HCT116 (cell line): ENCODE results near the gene DUOXA1. TPM values are rescaled to one million over a fixed set of nuclear protein-coding genes. Genes with fewer than 3 reads are reported as not detected.

Experiments used
- ATAC-seq: fragments of 200-7000 bp; cut with Tn5 transposase; 2 replicates; pipeline ENCODE4 v1.9.1; 2020; ENCODE audit warnings: mild to moderate bottlenecking, moderate library complexity
- BruUV-seq: library from RNA; stranded (reverse); fragments of 400-500 nt; replicated peaks from 2 replicates; lab custom pipeline; 2021; lab: Mats Ljungman, UMichigan
- CTCF ChIA-PET: fragments of 300-600 bp; sonication (Branson Sonifier 250); formaldehyde crosslinking; loops from one replicate; lab custom pipeline; 2021; ENCODE audit warnings: antibody characterized with exemption; lab: Charles Lee
- POLR2A ChIA-PET: fragments of 300-600, 350-600 bp; sonication (Branson Sonifier 250); formaldehyde crosslinking; loops from one replicate; lab custom pipeline; 2021; ENCODE audit warnings: antibody characterized with exemption; lab: Charles Lee
- RAD21 ChIA-PET, 2 experiments: fragments of 300-600 bp; sonication (Branson Sonifier 250); formaldehyde crosslinking; loops; one replicate each; lab custom pipeline; 2023; ENCODE audit warnings: low total read pairs in 2 of 2; ENCODE audit not compliant: uncharacterized antibody in 2 of 2, unreplicated experiment in 2 of 2, low non-redundant PET in 1 of 2; lab: Charles Lee
- DNase-seq: peaks from one replicate; pipeline ENCODE4 v3.0.0-alpha.2; 2010; ENCODE audit warnings: low read depth, low spot score
- H2AFZ ChIP-seq: fragments of 200-600 bp; shearing (Covaris generic), sonication (generic); 2 replicates; pipeline ENCODE4 v1.6.1; 2017; ENCODE audit warnings: low read depth, mixed run types, mixed read lengths, antibody characterized with exemption, low read length; ENCODE audit not compliant: poor library complexity, severe bottlenecking
- H3K27ac ChIP-seq: 2 replicates; pipeline ENCODE4 v1.5.1; 2012; ENCODE audit warnings: low read depth, low read length
- H3K27me3 ChIP-seq: fragments of 200-600 bp; sonication (generic); 2 replicates; pipeline ENCODE4 v1.6.1; 2016; ENCODE audit warnings: mixed run types, low read length, mixed read lengths; ENCODE audit not compliant: insufficient read depth
- H3K36me3 ChIP-seq, 2 experiments: fragments of 200-500 bp in 1 of 2; fragments of 200-600 bp in 1 of 2; sonication (Bioruptor generic) in 1 of 2; sonication (generic) in 1 of 2; 2 replicates each; pipeline versions ENCODE4 v1.5.1 to v1.6.1; 2014 to 2016; ENCODE audit warnings: low read length in 2 of 2, inconsistent platforms in 1 of 2, mixed read lengths in 1 of 2, mixed run types in 1 of 2; ENCODE audit not compliant: insufficient read depth in 2 of 2, control insufficient read depth in 1 of 2
- H3K4me1 ChIP-seq, 2 experiments: fragments of 200-600 bp in 1 of 2; sonication (generic) in 1 of 2; 2 replicates each; pipeline versions ENCODE4 v1.5.1 to v1.6.1; 2012 to 2017; ENCODE audit warnings: low read length in 2 of 2, inconsistent platforms in 1 of 2, mild to moderate bottlenecking in 1 of 2, mixed read lengths in 1 of 2, mixed run types in 1 of 2, moderate library complexity in 1 of 2; ENCODE audit not compliant: insufficient read depth in 2 of 2, control insufficient read depth in 1 of 2
- H3K4me2 ChIP-seq: fragments of 200-600 bp; sonication (generic); 2 replicates; pipeline ENCODE4 v1.6.1; 2017; ENCODE audit warnings: mixed run types, low read length, mixed read lengths
- H3K4me3 ChIP-seq, 2 experiments: fragments of 200-600 bp in 1 of 2; sonication (generic) in 1 of 2; replicated peaks in 1 of 2; 2 replicates each; pipeline ENCODE4 v1.5.1; 2011 to 2016; ENCODE audit warnings: low read length in 2 of 2, control low read depth in 1 of 2, low read depth in 1 of 2, mild to moderate bottlenecking in 1 of 2, mixed read lengths in 1 of 2, mixed run types in 1 of 2
- H3K79me2 ChIP-seq: fragments of 200-600 bp; sonication (generic); 2 replicates; pipeline ENCODE4 v1.6.1; 2017; ENCODE audit warnings: mild to moderate bottlenecking, mixed run types, low read length, moderate library complexity, mixed read lengths; ENCODE audit not compliant: insufficient read depth
- H3K9ac ChIP-seq: fragments of 200-600 bp; sonication (generic); 2 replicates; pipeline ENCODE4 v1.6.1; 2016; ENCODE audit warnings: low read length, mixed read lengths
- H3K9me2 ChIP-seq: fragments of 200-600 bp; sonication (generic), shearing (Covaris generic); 2 replicates; pipeline ENCODE4 v1.6.1; 2017; ENCODE audit warnings: mixed run types, mild to moderate bottlenecking, moderate library complexity; ENCODE audit not compliant: insufficient read depth
- H3K9me3 ChIP-seq, 2 experiments: fragments of 200-500 bp in 1 of 2; fragments of 200-600 bp in 1 of 2; sonication (Bioruptor generic) in 1 of 2; sonication (generic) in 1 of 2; 2 replicates each; pipeline ENCODE4 v1.6.1; 2014 to 2017; ENCODE audit warnings: low read length in 2 of 2, mixed read lengths in 2 of 2, inconsistent platforms in 1 of 2, low read depth in 1 of 2, mild to moderate bottlenecking in 1 of 2, mixed run types in 1 of 2, moderate library complexity in 1 of 2; ENCODE audit not compliant: control insufficient read depth in 1 of 2, insufficient read depth in 1 of 2
- H4K20me1 ChIP-seq: fragments of 200-600 bp; sonication (generic), shearing (Covaris generic); 2 replicates; pipeline ENCODE4 v1.6.1; 2017; ENCODE audit warnings: mixed run types, mild to moderate bottlenecking, moderate library complexity; ENCODE audit not compliant: insufficient read depth
- ATF3 ChIP-seq: IDR thresholded peaks from 2 replicates; pipeline ENCODE4 v1.6.1; 2012
- CEBPB ChIP-seq: IDR thresholded peaks from 2 replicates; pipeline ENCODE4 v1.6.1; 2012; ENCODE audit warnings: low read depth
- EZH2 ChIP-seq: fragments of 200-600 bp; sonication (generic); IDR thresholded peaks from 2 replicates; pipeline ENCODE4 v1.6.1; 2017; ENCODE audit warnings: antibody characterized with exemption, mixed run types
- JUND ChIP-seq: IDR thresholded peaks from 2 replicates; pipeline ENCODE4 v1.6.1; 2012
- MAX ChIP-seq: IDR thresholded peaks from 2 replicates; pipeline ENCODE4 v1.6.1; 2012
- POLR2A ChIP-seq: IDR thresholded peaks from 2 replicates; pipeline ENCODE4 v1.7.0; 2011; ENCODE audit warnings: borderline replicate concordance; ENCODE audit not compliant: insufficient read depth, insufficient read length; ENCODE audit errors: extremely low read depth
- POLR2AphosphoS5 ChIP-seq: IDR thresholded peaks from 2 replicates; pipeline ENCODE4 v1.6.1; 2011; ENCODE audit warnings: mild to moderate bottlenecking, low read depth, low read length, moderate library complexity
- REST ChIP-seq: IDR thresholded peaks from 2 replicates; pipeline ENCODE4 v1.6.1; 2012; ENCODE audit warnings: low read depth
- SIN3A ChIP-seq: IDR thresholded peaks from 2 replicates; pipeline ENCODE4 v1.6.1; 2012; ENCODE audit warnings: low read depth
- TCF7L2 ChIP-seq: IDR thresholded peaks from 2 replicates; pipeline ENCODE4 v1.7.0; 2011; ENCODE audit warnings: borderline replicate concordance, inconsistent platforms; ENCODE audit not compliant: insufficient read depth, insufficient read length; ENCODE audit errors: extremely low read depth
- ZBTB33 ChIP-seq: IDR thresholded peaks from 2 replicates; pipeline ENCODE4 v1.6.1; 2011; ENCODE audit warnings: mild to moderate bottlenecking, low read length, moderate library complexity; ENCODE audit not compliant: insufficient replicate concordance; ENCODE audit errors: extremely low read depth
- ZFX ChIP-seq: fragments of 450-650 bp; IDR thresholded peaks from 2 replicates; pipeline ENCODE4 v1.6.1; 2017
- intact Hi-C: fragments of 100-400 bp; cut with micrococcal nuclease; formaldehyde crosslinking; loops from 2 replicates; pipeline ENCODE4 v1.10.0; 2022
- total RNA-seq: library from RNA; stranded (reverse); gene quantifications from one replicate; pipeline ENCODE4 v1.2.1, GENCODE V29; 2021; ENCODE audit not compliant: unreplicated experiment

Gene DUOXA1
- total RNA-seq, 1 experiment from 2014 or later = 2.3 TPM

GRCh38 chr15:45134046-45134445 is 4.4 kb upstream of the DUOXA1 start:
- no peak overlapping the region for H3K9ac ChIP-seq
- peaks cover 7 to 12% of the 10 kb centered on the region in 2 experiments; a peak in 3 of 4 replicates for H3K4me1 ChIP-seq
- TF ChIP-seq JUND (no peak), POLR2AphosphoS5 (no peak), POLR2A (no peak), REST (no peak), EZH2 (no peak), ATF3 (no peak), CEBPB (no peak), ZBTB33 (no peak), MAX (no peak), ZFX (no peak), TCF7L2 (no peak), SIN3A (no peak)
- H4K20me1 ChIP-seq = no peaks in the 10 kb centered on the region
- H3K79me2 ChIP-seq = no peaks in the 10 kb centered on the region
- H3K9me2 ChIP-seq = no peaks in the 10 kb centered on the region
- ATAC-seq = no peak
- ChIA-PET RAD21 (no interaction called here), POLR2A (no interaction called here), CTCF (no interaction called here)
- no peak overlapping the region for H3K4me3 ChIP-seq
- no peak overlapping the region for H3K27ac ChIP-seq
- no TSS peak for BruUV-seq
- H2AFZ ChIP-seq = no peak overlapping the region
- H3K36me3 ChIP-seq = peaks cover 0 to 3% of the 10 kb centered on the region in 2 experiments; a peak in 1 of 4 replicates
- DNase-seq = no peak
- no peaks in the 10 kb centered on the region for H3K9me3 ChIP-seq
- intact Hi-C loops = no loop called here
- no peaks in the 10 kb centered on the region for H3K27me3 ChIP-seq
- H3K4me2 ChIP-seq = no peak overlapping the region
